Endothelial cell of umbilical vein (primary cell): ENCODE measurements around the gene CELSR1. TPM values are rescaled to one million over a fixed set of nuclear protein-coding genes. Genes with fewer than 3 reads are reported as not detected.

Experiments used
- BruUV-seq: library from RNA; stranded (reverse); fragments of 400-500 nt; replicated peaks from 2 replicates; lab custom pipeline; 2021; lab: Mats Ljungman, UMichigan
- CTCF ChIA-PET: fragments of 300-600, 350-600 bp; sonication (Branson Sonifier 250); formaldehyde crosslinking; loops from one replicate; lab custom pipeline; 2021; ENCODE audit warnings: antibody characterized with exemption, inconsistent platforms; lab: Charles Lee
- POLR2A ChIA-PET: fragments of 300-600, 350-600 bp; sonication (Branson Sonifier 250); formaldehyde crosslinking; loops from one replicate; lab custom pipeline; 2021; ENCODE audit warnings: antibody characterized with exemption, inconsistent platforms; lab: Charles Lee
- DNase-seq: peaks from one replicate; pipeline ENCODE4 v3.0.0-alpha.2; 2011; ENCODE audit warnings: low read depth, low spot score
- FAIRE-seq: peaks from 2 replicates; lab custom pipeline; 2011; peaks lifted over from hg19 to GRCh38; lab: Jason Lieb, UNC
- H2AFZ ChIP-seq: 2 replicates; pipeline ENCODE4 v1.6.0; 2012; ENCODE audit warnings: low read depth, low read length, control low read depth, inconsistent platforms
- H3K27ac ChIP-seq: 2 replicates; pipeline ENCODE4 v1.5.1; 2011; ENCODE audit warnings: low read depth, mild to moderate bottlenecking, control low read depth, low read length, moderate library complexity; ENCODE audit not compliant: insufficient read depth
- H3K27me3 ChIP-seq, 2 experiments: 2 replicates each; pipeline versions ENCODE4 v1.6.0 to v1.6.1; 2011; ENCODE audit warnings: low read length in 2 of 2, mixed read lengths in 1 of 2; ENCODE audit not compliant: control insufficient read depth in 2 of 2, insufficient read depth in 2 of 2
- H3K36me3 ChIP-seq, 2 experiments: 2 replicates in 1 of 2; 3 replicates in 1 of 2; pipeline ENCODE4 v1.5.1; 2011; ENCODE audit warnings: low read length in 2 of 2, mild to moderate bottlenecking in 1 of 2, moderate library complexity in 1 of 2; ENCODE audit not compliant: control insufficient read depth in 2 of 2, insufficient read depth in 2 of 2; ENCODE audit errors: extremely low read depth in 1 of 2
- H3K4me1 ChIP-seq: 3 replicates; pipeline ENCODE4 v1.5.1; 2011; ENCODE audit warnings: mild to moderate bottlenecking, low read length; ENCODE audit not compliant: control insufficient read depth, insufficient read depth; ENCODE audit errors: extremely low read depth
- H3K4me2 ChIP-seq: 2 replicates; pipeline ENCODE4 v1.6.1; 2011; ENCODE audit warnings: low read length, control low read depth, mixed read lengths; ENCODE audit not compliant: insufficient read depth
- H3K4me3 ChIP-seq, 3 experiments: fragments of 200-600 bp in 1 of 3; sonication (generic), shearing (Covaris generic) in 1 of 3; replicated peaks in 1 of 3; 2 replicates each; pipeline ENCODE4 v1.5.1; 2011 to 2016; ENCODE audit warnings: control low read depth in 3 of 3, low read length in 3 of 3, mild to moderate bottlenecking in 2 of 3, inconsistent platforms in 1 of 3, low read depth in 1 of 3, moderate library complexity in 1 of 3; ENCODE audit not compliant: insufficient read depth in 1 of 3
- H3K79me2 ChIP-seq: 2 replicates; pipeline ENCODE4 v1.6.0; 2012; ENCODE audit warnings: low read length, inconsistent platforms; ENCODE audit not compliant: control insufficient read depth, insufficient read depth
- H3K9ac ChIP-seq: replicated peaks from 2 replicates; pipeline ENCODE3; 2011; ENCODE audit warnings: low read length, control low read depth; ENCODE audit not compliant: insufficient read depth; ENCODE audit errors: extremely low read depth
- H3K9me1 ChIP-seq: replicated peaks from 3 replicates; pipeline ENCODE4 v1.6.0; 2011; ENCODE audit warnings: mild to moderate bottlenecking, low read length; ENCODE audit not compliant: control insufficient read depth, insufficient read depth; ENCODE audit errors: extremely low read depth
- H3K9me3 ChIP-seq: replicated peaks from 2 replicates; pipeline ENCODE4 v1.5.1; 2012; ENCODE audit warnings: low read length, inconsistent platforms; ENCODE audit not compliant: control insufficient read depth, insufficient read depth
- H4K20me1 ChIP-seq: replicated peaks from 2 replicates; pipeline ENCODE3; 2011; ENCODE audit warnings: mild to moderate bottlenecking, low read length; ENCODE audit not compliant: control insufficient read depth, insufficient read depth; ENCODE audit errors: extremely low read depth
- EZH2 ChIP-seq: IDR thresholded peaks from 2 replicates; pipeline ENCODE4 v1.6.1; 2012; ENCODE audit warnings: borderline replicate concordance, low read depth, mild to moderate bottlenecking, moderate library complexity, low read length, inconsistent platforms; ENCODE audit not compliant: severe bottlenecking
- FOS ChIP-seq: IDR thresholded peaks from 2 replicates; pipeline ENCODE4 v1.6.1; 2011; ENCODE audit warnings: mild to moderate bottlenecking, low read length, moderate library complexity, borderline replicate concordance; ENCODE audit not compliant: insufficient read depth
- GATA2 ChIP-seq: IDR thresholded peaks from 2 replicates; pipeline ENCODE4 v1.7.0; 2011; ENCODE audit warnings: low read depth, mild to moderate bottlenecking, moderate library complexity, mixed read lengths, low read length; ENCODE audit not compliant: insufficient read length, insufficient read depth
- JUN ChIP-seq: IDR thresholded peaks from 2 replicates; pipeline ENCODE4 v1.6.1; 2011; ENCODE audit warnings: borderline replicate concordance, low read depth; ENCODE audit not compliant: insufficient read length, insufficient read depth
- MYC ChIP-seq: IDR thresholded peaks from one replicate; pipeline ENCODE4 v1.6.1; 2011; ENCODE audit warnings: mild to moderate bottlenecking, low read depth, low read length
- POLR2A ChIP-seq: IDR thresholded peaks from 2 replicates; pipeline ENCODE4 v1.6.1; 2012; ENCODE audit warnings: low read depth, mild to moderate bottlenecking, control low read depth, low read length
- POLR2AphosphoS5 ChIP-seq: IDR thresholded peaks from 2 replicates; pipeline ENCODE4 v1.6.1; 2012; ENCODE audit warnings: low read depth, mild to moderate bottlenecking, control low read depth, low read length, moderate library complexity; ENCODE audit not compliant: insufficient read depth
- dilution Hi-C: fragments of 300-500 bp; cut with MboI; formaldehyde crosslinking; loops from one replicate; pipeline ENCODE4 v1.15.0; 2019; ENCODE audit warnings: low sequenced_read_pairs; ENCODE audit not compliant: extremely low pct_ligation_motif_present
- intact Hi-C: fragments of 100-400 bp; cut with micrococcal nuclease; formaldehyde crosslinking; loops from one replicate; pipeline ENCODE4 v1.10.0; 2022
- polyA plus RNA-seq, 4 experiments: library from polyadenylated mRNA; depleted of rRNA in 3 of 4; stranded (reverse) in 3 of 4; unstranded in 1 of 4; fragments of >200 nt; gene quantifications; 2 replicates each; pipeline versions ENCODE4 v1.2.1 to v1.2.3, GENCODE V29; 2011 to 2012; ENCODE audit warnings: missing spikeins in 1 of 4
- total RNA-seq: library from RNA; stranded (reverse); gene quantifications from 2 replicates; pipeline ENCODE4 v1.2.3, GENCODE V29; 2021
- TF ChIP-seq, protein P1 (sequence below), 2 donors: IDR thresholded peaks; 1 replicate in 1 of 2; 2 replicates in 1 of 2; pipeline ENCODE4 v1.5.1; 2011; ENCODE audit warnings: low read length in 2 of 2, mild to moderate bottlenecking in 2 of 2, moderate library complexity in 2 of 2, control low read depth in 1 of 2, inconsistent platforms in 1 of 2, low read depth in 1 of 2; ENCODE audit not compliant: insufficient read depth in 1 of 2; ENCODE audit errors: extremely low read depth in 1 of 2
- TF ChIP-seq, protein P2 (sequence below): IDR thresholded peaks from 2 replicates; pipeline ENCODE4 v1.6.1; 2011; ENCODE audit not compliant: insufficient read depth, insufficient read length

CELSR1 gene
- total and polyA plus RNA-seq, 2 donors (not counting 3 experiments of a cell fraction or from before 2014, with no cell fraction given) = 3.7 to 5.4 TPM

DNA sequence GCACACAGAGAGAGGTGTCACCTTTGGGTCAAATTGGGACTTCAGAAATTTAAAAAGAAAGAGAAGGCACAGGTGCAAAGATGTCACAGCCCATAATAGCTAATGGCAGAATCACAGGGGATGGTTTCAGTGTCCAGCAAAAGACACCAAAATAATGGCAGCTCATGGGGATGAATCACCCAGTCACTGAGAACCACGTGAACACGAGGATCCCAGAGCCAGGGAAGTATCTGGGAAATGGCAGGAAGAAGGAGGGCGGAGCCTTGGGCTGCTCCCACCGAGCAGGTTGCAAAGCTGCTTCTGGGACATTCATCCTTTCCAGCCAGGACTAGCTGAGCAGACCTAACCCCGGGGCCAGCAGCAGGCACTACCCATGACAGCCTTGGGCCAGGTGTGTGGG is 156.3 kb downstream of the CELSR1 start:
- POLR2A ChIA-PET = no interaction called here
- no peak overlapping the region for H3K9ac ChIP-seq
- H3K79me2 ChIP-seq = no peaks in the 10 kb centered on the region
- CTCF ChIA-PET = interaction anchor here (1.2 kb wide), 1 partner anchor 13 kb away, joined by 8 read pairs; no protein-coding TSS in a partner anchor
- H3K4me2 ChIP-seq = no peak overlapping the region
- no peaks in the 10 kb centered on the region for H4K20me1 ChIP-seq
- TF ChIP-seq MYC = no peak
- TF ChIP-seq POLR2AphosphoS5 = no peak
- no peak overlapping the region for H3K27ac ChIP-seq
- BruUV-seq = no TSS peak
- no peaks in the 10 kb centered on the region for H3K36me3 ChIP-seq
- H3K9me1 ChIP-seq = no peaks in the 10 kb centered on the region
- H3K4me1 ChIP-seq = no peaks in the 10 kb centered on the region
- H3K9me3 ChIP-seq = no peaks in the 10 kb centered on the region
- no peak overlapping the region for H2AFZ ChIP-seq
- intact Hi-C loops = no loop called here
- dilution Hi-C loops = no loop called here
- H3K4me3 ChIP-seq = no peak overlapping the region
- DNase-seq (no peak), FAIRE-seq (no peak)
- H3K27me3 ChIP-seq = no peaks in the 10 kb centered on the region

DNA sequence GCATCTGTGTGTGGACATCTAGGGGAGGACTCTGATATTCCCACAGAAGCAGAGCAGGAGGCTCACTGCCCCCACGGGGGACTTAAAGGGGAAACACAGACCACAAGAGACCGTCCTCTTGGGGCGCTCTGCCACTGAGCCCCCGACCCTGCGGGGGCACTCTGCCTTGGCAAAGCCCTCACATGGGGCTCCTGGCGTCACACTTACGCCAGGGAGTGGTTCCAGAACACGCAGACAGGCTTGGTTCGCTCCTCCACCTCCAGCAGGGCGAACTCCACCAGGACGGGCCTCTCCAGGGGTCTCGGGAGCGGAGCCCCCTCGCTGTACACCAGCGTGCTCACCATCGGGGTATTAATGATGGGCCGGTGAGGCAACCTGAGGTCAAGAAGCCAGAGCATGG is 156.8 kb downstream of the CELSR1 start:
- Histone ChIP-seq H3K27ac (no peak overlapping the region), H3K9me1 (no peaks in the 10 kb centered on the region), H3K4me1 (no peaks in the 10 kb centered on the region), H3K36me3 (no peaks in the 10 kb centered on the region), H3K4me3 (no peak overlapping the region), H3K9ac (no peak overlapping the region), H3K9me3 (no peaks in the 10 kb centered on the region), H2AFZ (no peak overlapping the region), H3K79me2 (no peaks in the 10 kb centered on the region), H3K4me2 (no peak overlapping the region), H3K27me3 (no peaks in the 10 kb centered on the region), H4K20me1 (no peaks in the 10 kb centered on the region)
- intact Hi-C loops (no loop called here), dilution Hi-C loops (no loop called here)
- BruUV-seq = no TSS peak
- TF ChIP-seq JUN (no peak), POLR2A (no peak), FOS (no peak), MYC (no peak), POLR2AphosphoS5 (no peak), GATA2 (no peak), EZH2 (no peak)
- TF ChIP-seq, protein P1, sequence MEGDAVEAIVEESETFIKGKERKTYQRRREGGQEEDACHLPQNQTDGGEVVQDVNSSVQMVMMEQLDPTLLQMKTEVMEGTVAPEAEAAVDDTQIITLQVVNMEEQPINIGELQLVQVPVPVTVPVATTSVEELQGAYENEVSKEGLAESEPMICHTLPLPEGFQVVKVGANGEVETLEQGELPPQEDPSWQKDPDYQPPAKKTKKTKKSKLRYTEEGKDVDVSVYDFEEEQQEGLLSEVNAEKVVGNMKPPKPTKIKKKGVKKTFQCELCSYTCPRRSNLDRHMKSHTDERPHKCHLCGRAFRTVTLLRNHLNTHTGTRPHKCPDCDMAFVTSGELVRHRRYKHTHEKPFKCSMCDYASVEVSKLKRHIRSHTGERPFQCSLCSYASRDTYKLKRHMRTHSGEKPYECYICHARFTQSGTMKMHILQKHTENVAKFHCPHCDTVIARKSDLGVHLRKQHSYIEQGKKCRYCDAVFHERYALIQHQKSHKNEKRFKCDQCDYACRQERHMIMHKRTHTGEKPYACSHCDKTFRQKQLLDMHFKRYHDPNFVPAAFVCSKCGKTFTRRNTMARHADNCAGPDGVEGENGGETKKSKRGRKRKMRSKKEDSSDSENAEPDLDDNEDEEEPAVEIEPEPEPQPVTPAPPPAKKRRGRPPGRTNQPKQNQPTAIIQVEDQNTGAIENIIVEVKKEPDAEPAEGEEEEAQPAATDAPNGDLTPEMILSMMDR (IDR thresholded peaks at IDR 0.05; ENCODE audit: extremely low read depth in 1 of 2, insufficient read depth in 1 of 2, low read depth in 1 of 2, low read length in 2 of 2) = no peak
- TF ChIP-seq, protein P2, sequence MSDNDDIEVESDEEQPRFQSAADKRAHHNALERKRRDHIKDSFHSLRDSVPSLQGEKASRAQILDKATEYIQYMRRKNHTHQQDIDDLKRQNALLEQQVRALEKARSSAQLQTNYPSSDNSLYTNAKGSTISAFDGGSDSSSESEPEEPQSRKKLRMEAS = no peak
- POLR2A ChIA-PET = no interaction called here
- CTCF ChIA-PET = interaction anchor here (1.2 kb wide), 1 partner anchor 13 kb away, joined by 8 read pairs; no protein-coding TSS in a partner anchor
- FAIRE-seq (no peak), DNase-seq (no peak)
